PC-9 (cell line): ENCODE results near the gene SHTN1. TPM values are rescaled to one million over a fixed set of nuclear protein-coding genes. Genes with fewer than 3 reads are reported as not detected.
A peak's percentile ranks its signal among the peaks of the same experiment; 100 is the strongest.

ENCODE experiments used
- BruUV-seq: library from RNA; stranded (reverse); fragments of 400-500 nt; replicated peaks from 2 replicates; lab custom pipeline; 2021; lab: Mats Ljungman, UMichigan
- CTCF ChIA-PET: fragments of 300-600 bp; sonication (Branson Sonifier 250); formaldehyde crosslinking; loops from one replicate; lab custom pipeline; 2022; ENCODE audit warnings: antibody characterized with exemption; lab: Charles Lee
- POLR2A ChIA-PET: fragments of 300-600 bp; sonication (Branson Sonifier 250); formaldehyde crosslinking; loops from one replicate; lab custom pipeline; 2022; ENCODE audit warnings: antibody characterized with exemption; ENCODE audit not compliant: unreplicated experiment; lab: Charles Lee
- DNase-seq, 2 experiments: peaks; one replicate each; pipeline versions ENCODE4 v3.0.0 to v3.0.0-alpha.2; 2015 to 2022; ENCODE audit warnings: mixed read lengths in 1 of 2
- H2AFZ ChIP-seq: fragments of 200-600 bp; sonication (generic); 2 replicates; pipeline ENCODE4 v1.8.1; 2017; ENCODE audit warnings: antibody characterized with exemption
- H3F3A ChIP-seq: fragments of 200-600 bp; sonication (generic); 2 replicates; pipeline ENCODE4 v1.8.1; 2017; ENCODE audit warnings: antibody characterized with exemption, mild to moderate bottlenecking, low read depth; ENCODE audit not compliant: insufficient read depth
- H3K27ac ChIP-seq: fragments of 200-600 bp; sonication (generic); 2 replicates; pipeline ENCODE4 v1.6.1; 2016; ENCODE audit warnings: mixed run types
- H3K27me3 ChIP-seq: fragments of 200-600 bp; sonication (generic); 2 replicates; pipeline ENCODE4 v1.6.1; 2016; ENCODE audit warnings: low read depth, mixed run types; ENCODE audit not compliant: insufficient read depth
- H3K36me3 ChIP-seq: fragments of 200-600 bp; sonication (generic); 2 replicates; pipeline ENCODE4 v1.6.1; 2016; ENCODE audit warnings: low read depth, mixed run types
- H3K4me1 ChIP-seq: fragments of 200-600 bp; sonication (generic); replicated peaks from 2 replicates; pipeline ENCODE4 v1.6.1; 2016; ENCODE audit warnings: mixed run types; ENCODE audit not compliant: insufficient read depth
- H3K4me2 ChIP-seq: fragments of 200-600 bp; sonication (generic); 2 replicates; pipeline ENCODE4 v1.6.1; 2017; ENCODE audit warnings: mixed run types
- H3K4me3 ChIP-seq: fragments of 200-600 bp; sonication (generic); 2 replicates; pipeline ENCODE4 v1.6.1; 2016; ENCODE audit warnings: mixed run types
- H3K79me2 ChIP-seq: fragments of 200-600 bp; sonication (generic); 2 replicates; pipeline ENCODE4 v1.6.1; 2017; ENCODE audit warnings: low read depth, mixed run types
- H3K9me2 ChIP-seq: fragments of 200-600 bp; sonication (generic); 2 replicates; pipeline ENCODE4 v1.8.1; 2017; ENCODE audit warnings: mild to moderate bottlenecking; ENCODE audit not compliant: insufficient read depth
- H3K9me3 ChIP-seq: fragments of 200-600 bp; sonication (generic); 2 replicates; pipeline ENCODE4 v1.8.1; 2016; ENCODE audit warnings: low read depth; ENCODE audit not compliant: insufficient read depth
- H4K20me1 ChIP-seq: fragments of 200-600 bp; sonication (generic); 2 replicates; pipeline ENCODE4 v1.8.1; 2017; ENCODE audit not compliant: insufficient read depth
- CTCF ChIP-seq: fragments of 200-600 bp; sonication (generic); conservative IDR thresholded peaks from 2 replicates; pipeline ENCODE4 v1.6.1; 2017; ENCODE audit warnings: mixed run types, antibody characterized with exemption, mild to moderate bottlenecking, moderate library complexity
- EZH2 ChIP-seq: fragments of 200-600 bp; sonication (generic); IDR thresholded peaks from 2 replicates; pipeline ENCODE4 v1.8.0; 2017; ENCODE audit warnings: antibody characterized with exemption, low read depth
- intact Hi-C: fragments of 100-400 bp; cut with micrococcal nuclease; formaldehyde crosslinking; loops from one replicate; pipeline ENCODE4 v1.10.0; 2022; ENCODE audit not compliant: unreplicated experiment
- total RNA-seq: library from RNA; stranded (reverse); gene quantifications from 2 replicates; pipeline ENCODE4 v1.2.3, GENCODE V29; 2021

SHTN1 gene
- total RNA-seq, 1 experiment from 2014 or later = 33.6 TPM

- ChIA-PET POLR2A (no interaction called here), CTCF (no interaction called here)
- H3K79me2 ChIP-seq = no peaks in the 10 kb centered on the region
- TF ChIP-seq EZH2 = no peak
- no peak for TF ChIP-seq CTCF
- no peaks in the 10 kb centered on the region for H3K36me3 ChIP-seq
- no peak for DNase-seq
- BruUV-seq = no TSS peak
- intact Hi-C loops = no loop called here
- H3K27ac ChIP-seq = no peak overlapping the region
- peaks cover 8% of the 10 kb centered on the region for H3F3A ChIP-seq
- no peaks in the 10 kb centered on the region for H3K9me2 ChIP-seq
- H4K20me1 ChIP-seq = no peaks in the 10 kb centered on the region
- H3K9me3 ChIP-seq = no peaks in the 10 kb centered on the region
- no peak overlapping the region for H3K4me2 ChIP-seq
- H3K4me3 ChIP-seq = no peak overlapping the region
- H3K4me1 ChIP-seq = peaks cover 15% of the 10 kb centered on the region
- H2AFZ ChIP-seq = no peak overlapping the region
- no peaks in the 10 kb centered on the region for H3K27me3 ChIP-seq
These were observed 52.3 kb downstream of the SHTN1 start for GRCh38 chr10:116952729-116953128.

- POLR2A ChIA-PET = no interaction called here
- Histone ChIP-seq H3K27me3 (no peaks in the 10 kb centered on the region), H3K4me2 (peak overlapping the region; percentile 77), H3K9me2 (no peaks in the 10 kb centered on the region), H3K4me3 (no peak overlapping the region), H2AFZ (no peak overlapping the region), H3K79me2 (no peaks in the 10 kb centered on the region), H4K20me1 (no peaks in the 10 kb centered on the region), H3K27ac (peak overlapping the region; percentile 74), H3F3A (peaks cover 18% of the 10 kb centered on the region), H3K36me3 (0 out of 2 replicates have a peak, but pooled peaks cover 6% of the 10 kb centered on the region), H3K9me3 (no peaks in the 10 kb centered on the region), H3K4me1 (peaks cover 25% of the 10 kb centered on the region)
- intact Hi-C loops = loop anchor here (5.0 to 10.0 kb wide), 3 partner anchors 59 to 216 kb away; partner anchors contain the start of gene SHTN1
- no peak for TF ChIP-seq EZH2
- TF ChIP-seq CTCF = no peak
- CTCF ChIA-PET = interaction anchor here (0.5 kb wide), 1 partner anchor 56 kb away, joined by 3 read pairs; no protein-coding TSS in a partner anchor
- no peak for DNase-seq
- BruUV-seq = no TSS peak
These were observed 56.5 kb downstream of the SHTN1 start for GRCh38 chr10:116948530-116948870.

GRCh38 chr10:116947841-116948529, 57.0 kb downstream of the SHTN1 start:
- ChIA-PET POLR2A (no interaction called here), CTCF (no interaction called here)
- 0 out of 2 replicates have a peak, but pooled peaks cover 6% of the 10 kb centered on the region for H3K36me3 ChIP-seq
- no peaks in the 10 kb centered on the region for H4K20me1 ChIP-seq
- no peaks in the 10 kb centered on the region for H3K9me2 ChIP-seq
- no peak overlapping the region for H2AFZ ChIP-seq
- peaks cover 18% of the 10 kb centered on the region for H3F3A ChIP-seq
- BruUV-seq = no TSS peak
- no peak for TF ChIP-seq CTCF
- TF ChIP-seq EZH2 = no peak
- no peaks in the 10 kb centered on the region for H3K27me3 ChIP-seq
- DNase-seq = peak; percentile 16 to 80
- H3K4me3 ChIP-seq = no peak overlapping the region; the same call in 1 of the 2 replicates
- H3K27ac ChIP-seq = peak overlapping the region; percentile 74
- intact Hi-C loops = loop anchor here (1.0 to 10.0 kb wide), 4 partner anchors 26 to 217 kb away; partner anchors contain the start of gene SHTN1
- H3K4me1 ChIP-seq = peaks cover 25% of the 10 kb centered on the region
- H3K4me2 ChIP-seq = peak overlapping the region; percentile 77
- no peaks in the 10 kb centered on the region for H3K9me3 ChIP-seq
- no peaks in the 10 kb centered on the region for H3K79me2 ChIP-seq
